Nephron progenitor cell (in vitro differentiated cells): ENCODE measurements around the gene CIART.
"Not testable (repeated sequence)": the region's sequence is repeated elsewhere in the genome, so short reads cannot be mapped to it uniquely, and the experiment has no call there.

Experiments used
- DNase-seq: peaks from one replicate; pipeline ENCODE4 v3.0.0; 2021
- H3K27ac Mint-ChIP-seq: 2 replicates; pipeline ENCODE4 v1.8.0; 2021; ENCODE audit warnings: mild to moderate bottlenecking, moderate library complexity, mixed read lengths
- H3K27me3 Mint-ChIP-seq: 2 replicates; pipeline ENCODE4 v1.8.0; 2021; ENCODE audit warnings: mild to moderate bottlenecking, low read depth, mixed read lengths; ENCODE audit not compliant: poor library complexity
- H3K36me3 Mint-ChIP-seq: 2 replicates; pipeline ENCODE4 v1.8.0; 2021; ENCODE audit warnings: low read depth, mixed read lengths
- H3K4me1 Mint-ChIP-seq: 2 replicates; pipeline ENCODE4 v1.8.0; 2021; ENCODE audit warnings: mixed read lengths
- H3K4me3 Mint-ChIP-seq: 2 replicates; pipeline ENCODE4 v1.8.0; 2021; ENCODE audit warnings: mild to moderate bottlenecking, moderate library complexity, mixed read lengths
- H3K9me3 Mint-ChIP-seq: 2 replicates; pipeline ENCODE4 v1.8.0; 2021; ENCODE audit warnings: mild to moderate bottlenecking, moderate library complexity, mixed read lengths
- CTCF ChIP-seq: fragments of 200-600 bp; sonication (generic); IDR thresholded peaks from 2 replicates; pipeline ENCODE4 v1.5.0; 2021; ENCODE audit warnings: antibody characterized with exemption

Gene CIART

GRCh38 chr1:150309758-150310508, 27.6 kb downstream of the CIART start:
- Mint-ChIP-seq H3K27me3 (peaks cover 5% of the 10 kb centered on the region), H3K4me1 (peaks cover 8% of the 10 kb centered on the region), H3K36me3 (peaks cover 29% of the 10 kb centered on the region), H3K27ac (peak overlapping the region; percentile 77), H3K4me3 (no peak overlapping the region), H3K9me3 (no peaks in the 10 kb centered on the region)
- no peak for DNase-seq
- TF ChIP-seq CTCF, result no peak

- H3K4me3 Mint-ChIP-seq, result no peak overlapping the region
- H3K9me3 Mint-ChIP-seq, result no peaks in the 10 kb centered on the region
- DNase-seq, result no peak
- H3K36me3 Mint-ChIP-seq, result peaks cover 20% of the 10 kb centered on the region
- H3K27ac Mint-ChIP-seq, result peak overlapping the region; percentile 47
- TF ChIP-seq CTCF, result no peak
- H3K27me3 Mint-ChIP-seq, result peaks cover 5% of the 10 kb centered on the region
- peaks cover 8% of the 10 kb centered on the region for H3K4me1 Mint-ChIP-seq
Measured at GRCh38 chr1:150311762-150312161, 29.4 kb downstream of the CIART start.

- not testable (repeated sequence) for H3K4me3 Mint-ChIP-seq, H3K27ac Mint-ChIP-seq, H3K36me3 Mint-ChIP-seq, DNase-seq, H3K9me3 Mint-ChIP-seq, H3K4me1 Mint-ChIP-seq
- peaks cover 16% of the 10 kb centered on the region for H3K27me3 Mint-ChIP-seq
Measured at GRCh38 chr1:150314691-150315090, 32.3 kb downstream of the CIART start.

- H3K4me3 Mint-ChIP-seq, result peak overlapping the region; percentile 98
- peaks cover 11% of the 10 kb centered on the region for H3K27me3 Mint-ChIP-seq
- DNase-seq, result no peak
- TF ChIP-seq CTCF, result no peak
- no peaks in the 10 kb centered on the region for H3K9me3 Mint-ChIP-seq
- no peak overlapping the region for H3K27ac Mint-ChIP-seq
- peaks cover 15% of the 10 kb centered on the region for H3K4me1 Mint-ChIP-seq
- peaks cover 11% of the 10 kb centered on the region for H3K36me3 Mint-ChIP-seq
Measured at GRCh38 chr1:150320667-150320978, 38.3 kb downstream of the CIART start.

- no peaks in the 10 kb centered on the region for H3K9me3 Mint-ChIP-seq
- H3K4me1 Mint-ChIP-seq, result peaks cover 15% of the 10 kb centered on the region
- H3K36me3 Mint-ChIP-seq, result peaks cover 23% of the 10 kb centered on the region
- peaks cover 11% of the 10 kb centered on the region for H3K27me3 Mint-ChIP-seq
- H3K27ac Mint-ChIP-seq, result peak overlapping the region; percentile 99
- peak overlapping the region; percentile 98 for H3K4me3 Mint-ChIP-seq
- no peak for TF ChIP-seq CTCF
- DNase-seq, result no peak
Measured at GRCh38 chr1:150321826-150322166, 39.4 kb downstream of the CIART start.

GRCh38 chr1:150322310-150322709, 40.0 kb downstream of the CIART start:
- Mint-ChIP-seq H3K27ac (no peak overlapping the region), H3K4me3 (peak overlapping the region; percentile 98), H3K9me3 (no peaks in the 10 kb centered on the region), H3K27me3 (peaks cover 11% of the 10 kb centered on the region), H3K4me1 (peaks cover 15% of the 10 kb centered on the region), H3K36me3 (peaks cover 27% of the 10 kb centered on the region)
- no peak for TF ChIP-seq CTCF
- DNase-seq, result no peak
